NB4 (cell line): ENCODE results near the gene GNA12.

Experiments
- CTCF ChIP-seq: IDR thresholded peaks from one replicate; pipeline ENCODE4 v1.5.1; 2012; ENCODE audit warnings: low read depth, low read length
- MYC ChIP-seq: IDR thresholded peaks from 2 replicates; pipeline ENCODE4 v1.6.1; 2011; ENCODE audit warnings: low read depth, low read length

DNA sequence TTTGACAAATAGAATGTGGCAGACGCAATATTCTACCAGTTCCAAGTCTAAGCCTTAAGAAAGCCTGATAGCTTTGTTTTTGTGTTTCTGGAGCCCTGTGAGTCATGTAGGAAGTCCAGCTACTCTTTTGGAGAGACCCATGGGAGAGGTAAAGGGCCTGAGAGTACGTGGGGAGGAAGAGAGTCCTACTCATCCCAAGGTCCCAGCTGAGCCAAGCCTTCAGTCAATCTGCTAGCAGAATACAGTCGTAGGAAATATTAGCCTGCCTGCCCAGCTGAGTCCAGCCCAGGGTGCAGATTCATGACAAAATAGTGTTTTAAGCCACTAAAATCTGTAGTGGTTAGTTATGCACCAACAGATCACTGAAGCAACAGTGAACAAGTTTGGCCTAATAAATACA lies 9.0 kb upstream of the GNA12 start:
- TF ChIP-seq CTCF (no peak), MYC (no peak)
